A673 (cell line): ENCODE data around the gene SLC16A10.

ENCODE experiments used
- EZH2 ChIP-seq: fragments of 200-600 bp; sonication (generic); IDR thresholded peaks from 2 replicates; pipeline ENCODE4 v1.6.1; 2017; ENCODE audit warnings: borderline replicate concordance, low read depth, mild to moderate bottlenecking, mixed read lengths, antibody characterized with exemption, low read length; ENCODE audit not compliant: poor library complexity, severe bottlenecking
- TF ChIP-seq, protein P1 (sequence below): fragments of 300-800, 200-600 bp; sonication (generic); conservative IDR thresholded peaks from 2 replicates; pipeline ENCODE4 v1.5.1; 2017; ENCODE audit warnings: low read depth, mild to moderate bottlenecking, antibody characterized with exemption, low read length, moderate library complexity, mixed read lengths

DNA sequence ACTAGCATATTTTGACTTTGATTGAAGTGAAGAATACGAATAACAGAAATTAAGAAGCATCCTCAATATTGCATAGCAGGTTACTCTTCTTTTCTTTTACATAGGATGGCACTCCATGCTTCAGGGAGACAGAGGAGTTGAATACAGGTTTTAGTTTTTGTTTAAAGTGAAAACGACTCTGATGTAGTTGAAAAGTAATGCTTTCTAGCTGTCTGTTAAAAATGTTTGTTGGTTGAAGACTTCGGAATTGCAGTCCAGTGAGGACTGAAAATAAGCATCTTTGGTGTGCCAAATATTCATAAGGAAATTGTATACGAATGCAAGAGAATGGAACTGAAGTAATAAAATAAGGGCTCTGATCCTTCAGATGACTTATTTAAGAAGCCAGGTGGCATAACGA lies 618 bp upstream of the SLC16A10 start:
- TF ChIP-seq, protein P1, sequence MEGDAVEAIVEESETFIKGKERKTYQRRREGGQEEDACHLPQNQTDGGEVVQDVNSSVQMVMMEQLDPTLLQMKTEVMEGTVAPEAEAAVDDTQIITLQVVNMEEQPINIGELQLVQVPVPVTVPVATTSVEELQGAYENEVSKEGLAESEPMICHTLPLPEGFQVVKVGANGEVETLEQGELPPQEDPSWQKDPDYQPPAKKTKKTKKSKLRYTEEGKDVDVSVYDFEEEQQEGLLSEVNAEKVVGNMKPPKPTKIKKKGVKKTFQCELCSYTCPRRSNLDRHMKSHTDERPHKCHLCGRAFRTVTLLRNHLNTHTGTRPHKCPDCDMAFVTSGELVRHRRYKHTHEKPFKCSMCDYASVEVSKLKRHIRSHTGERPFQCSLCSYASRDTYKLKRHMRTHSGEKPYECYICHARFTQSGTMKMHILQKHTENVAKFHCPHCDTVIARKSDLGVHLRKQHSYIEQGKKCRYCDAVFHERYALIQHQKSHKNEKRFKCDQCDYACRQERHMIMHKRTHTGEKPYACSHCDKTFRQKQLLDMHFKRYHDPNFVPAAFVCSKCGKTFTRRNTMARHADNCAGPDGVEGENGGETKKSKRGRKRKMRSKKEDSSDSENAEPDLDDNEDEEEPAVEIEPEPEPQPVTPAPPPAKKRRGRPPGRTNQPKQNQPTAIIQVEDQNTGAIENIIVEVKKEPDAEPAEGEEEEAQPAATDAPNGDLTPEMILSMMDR: no peak
- no peak for TF ChIP-seq EZH2
